ENCODE data around the gene SPATS2. TPM values are rescaled to one million over a fixed set of nuclear protein-coding genes. Genes with fewer than 3 reads are reported as not detected.

SPATS2 gene
- polyA plus RNA-seq, 4 donors = 11.9 to 26.3 (median 14.4) TPM

GRCh38 chr12:49540229-49541139, 173.2 kb downstream of the SPATS2 start:
- Histone ChIP-seq H3K27me3 (ENCODE audit: control insufficient read depth in 3 of 3, insufficient read depth in 3 of 3, low read length in 3 of 3) (peaks cover 9 to 87% (median 13%) of the 10 kb centered on the region in 3 donors), H3K4me3 (ENCODE audit: low read depth in 1 of 3, low read length in 3 of 3) (no peak overlapping the region), H3K36me3 (ENCODE audit: control insufficient read depth in 3 of 3, insufficient read depth in 2 of 3, low read depth in 1 of 3, low read length in 3 of 3) (no peaks in the 10 kb centered on the region), H3K4me1 (ENCODE audit: control insufficient read depth in 3 of 3, insufficient read depth in 2 of 3, low read depth in 1 of 3, low read length in 2 of 3) (peaks cover 0 to 28% (median 0%) of the 10 kb centered on the region in 3 donors), H3K27ac (ENCODE audit: low read depth in 1 of 3, low read length in 2 of 3) (no peak overlapping the region), H3K9me3 (ENCODE audit: control insufficient read depth in 2 of 2, insufficient read depth in 1 of 2, low read depth in 1 of 2, low read length in 1 of 2) (peaks cover 0 to 3% of the 10 kb centered on the region in 2 donors)
- DNase-seq (peak in 1 of 2 donors; percentile 40), FAIRE-seq (no peak)
- WGBS, 3 donors = 40 to 68% (median 52%) methylated on average over 19 to 21 of the region's 21 CpGs

GRCh38 chr12:49541140-49541861, 174.0 kb downstream of the SPATS2 start:
- FAIRE-seq = no peak
- Histone ChIP-seq H3K4me3 (ENCODE audit: low read depth in 1 of 3, low read length in 3 of 3) (no peak overlapping the region), H3K4me1 (ENCODE audit: control insufficient read depth in 3 of 3, insufficient read depth in 2 of 3, low read depth in 1 of 3, low read length in 2 of 3) (peaks cover 0 to 28% (median 0%) of the 10 kb centered on the region in 3 donors), H3K36me3 (ENCODE audit: control insufficient read depth in 3 of 3, insufficient read depth in 2 of 3, low read depth in 1 of 3, low read length in 3 of 3) (no peaks in the 10 kb centered on the region), H3K27ac (ENCODE audit: low read depth in 1 of 3, low read length in 2 of 3) (no peak overlapping the region), H3K27me3 (ENCODE audit: control insufficient read depth in 3 of 3, insufficient read depth in 3 of 3, low read length in 3 of 3) (peaks cover 6 to 88% (median 13%) of the 10 kb centered on the region in 3 donors), H3K9me3 (ENCODE audit: control insufficient read depth in 2 of 2, insufficient read depth in 1 of 2, low read depth in 1 of 2, low read length in 1 of 2) (peaks cover 0 to 3% of the 10 kb centered on the region in 2 donors)
- 88 to 91% (median 90%) methylated on average over 17 to 18 of the region's 18 CpGs for WGBS, 3 donors
- DNase-seq = no peak

- H3K36me3 ChIP-seq (ENCODE audit: control insufficient read depth in 3 of 3, insufficient read depth in 2 of 3, low read depth in 1 of 3, low read length in 3 of 3) = no peaks in the 10 kb centered on the region
- no peak overlapping the region for H3K4me3 ChIP-seq (ENCODE audit: low read depth in 1 of 3, low read length in 3 of 3)
- 83 to 94% (median 89%) methylated on average over 7 of the region's 7 CpGs for WGBS, 3 donors
- peaks cover 6 to 81% (median 13%) of the 10 kb centered on the region in 3 donors for H3K27me3 ChIP-seq (ENCODE audit: control insufficient read depth in 3 of 3, insufficient read depth in 3 of 3, low read length in 3 of 3)
- FAIRE-seq = no peak
- no peak for DNase-seq
- peaks cover 0 to 3% of the 10 kb centered on the region in 2 donors for H3K9me3 ChIP-seq (ENCODE audit: control insufficient read depth in 2 of 2, insufficient read depth in 1 of 2, low read depth in 1 of 2, low read length in 1 of 2)
- peaks cover 0 to 28% (median 0%) of the 10 kb centered on the region in 3 donors for H3K4me1 ChIP-seq (ENCODE audit: control insufficient read depth in 3 of 3, insufficient read depth in 2 of 3, low read depth in 1 of 3, low read length in 2 of 3)
- no peak overlapping the region for H3K27ac ChIP-seq (ENCODE audit: low read depth in 1 of 3, low read length in 2 of 3)
Observed at GRCh38 chr12:49541911-49542505, 174.7 kb downstream of the SPATS2 start.

GRCh38 chr12:49542592-49543160, 175.4 kb downstream of the SPATS2 start:
- H3K27me3 ChIP-seq (ENCODE audit: control insufficient read depth in 3 of 3, insufficient read depth in 3 of 3, low read length in 3 of 3) = peaks cover 6 to 75% (median 13%) of the 10 kb centered on the region in 3 donors
- 91 to 96% (median 94%) methylated on average over 15 of the region's 15 CpGs for WGBS, 3 donors
- no peak overlapping the region for H3K4me3 ChIP-seq (ENCODE audit: low read depth in 1 of 3, low read length in 3 of 3)
- no peak for FAIRE-seq
- H3K9me3 ChIP-seq (ENCODE audit: control insufficient read depth in 2 of 2, insufficient read depth in 1 of 2, low read depth in 1 of 2, low read length in 1 of 2) = peaks cover 0 to 3% of the 10 kb centered on the region in 2 donors
- peaks cover 0 to 24% (median 0%) of the 10 kb centered on the region in 3 donors for H3K4me1 ChIP-seq (ENCODE audit: control insufficient read depth in 3 of 3, insufficient read depth in 2 of 3, low read depth in 1 of 3, low read length in 2 of 3)
- no peak overlapping the region for H3K27ac ChIP-seq (ENCODE audit: low read depth in 1 of 3, low read length in 2 of 3)
- H3K36me3 ChIP-seq (ENCODE audit: control insufficient read depth in 3 of 3, insufficient read depth in 2 of 3, low read depth in 1 of 3, low read length in 3 of 3) = no peaks in the 10 kb centered on the region
- DNase-seq = no peak

GRCh38 chr12:49543221-49543913, 176.1 kb downstream of the SPATS2 start:
- no peaks in the 10 kb centered on the region for H3K36me3 ChIP-seq (ENCODE audit: control insufficient read depth in 3 of 3, insufficient read depth in 2 of 3, low read depth in 1 of 3, low read length in 3 of 3)
- no peak overlapping the region for H3K27ac ChIP-seq (ENCODE audit: low read depth in 1 of 3, low read length in 2 of 3)
- H3K4me1 ChIP-seq (ENCODE audit: control insufficient read depth in 3 of 3, insufficient read depth in 2 of 3, low read depth in 1 of 3, low read length in 2 of 3) = peaks cover 0 to 20% (median 0%) of the 10 kb centered on the region in 3 donors
- DNase-seq = no peak
- FAIRE-seq = no peak
- peaks cover 0 to 3% of the 10 kb centered on the region in 2 donors for H3K9me3 ChIP-seq (ENCODE audit: control insufficient read depth in 2 of 2, insufficient read depth in 1 of 2, low read depth in 1 of 2, low read length in 1 of 2)
- H3K4me3 ChIP-seq (ENCODE audit: low read depth in 1 of 3, low read length in 3 of 3) = no peak overlapping the region
- WGBS, 3 donors = 28 to 55% (median 39%) methylated on average over 20 of the region's 20 CpGs
- H3K27me3 ChIP-seq (ENCODE audit: control insufficient read depth in 3 of 3, insufficient read depth in 3 of 3, low read length in 3 of 3) = peaks cover 7 to 72% (median 7%) of the 10 kb centered on the region in 3 donors

- Histone ChIP-seq H3K9me3 (ENCODE audit: control insufficient read depth in 2 of 2, insufficient read depth in 1 of 2, low read depth in 1 of 2, low read length in 1 of 2) (peaks cover 0 to 3% of the 10 kb centered on the region in 2 donors), H3K27me3 (ENCODE audit: control insufficient read depth in 3 of 3, insufficient read depth in 3 of 3, low read length in 3 of 3) (peaks cover 4 to 75% (median 9%) of the 10 kb centered on the region in 3 donors), H3K36me3 (ENCODE audit: control insufficient read depth in 3 of 3, insufficient read depth in 2 of 3, low read depth in 1 of 3, low read length in 3 of 3) (no peaks in the 10 kb centered on the region), H3K4me1 (ENCODE audit: control insufficient read depth in 3 of 3, insufficient read depth in 2 of 3, low read depth in 1 of 3, low read length in 2 of 3) (peaks cover 0 to 27% (median 0%) of the 10 kb centered on the region in 3 donors), H3K27ac (ENCODE audit: low read depth in 1 of 3, low read length in 2 of 3) (no peak overlapping the region), H3K4me3 (ENCODE audit: low read depth in 1 of 3, low read length in 3 of 3) (no peak overlapping the region)
- 46 to 62% (median 49%) methylated on average over 37 to 39 of the region's 39 CpGs for WGBS, 3 donors
- no peak for FAIRE-seq
- DNase-seq = no peak
Observed at GRCh38 chr12:49543914-49544815, 176.9 kb downstream of the SPATS2 start.

GRCh38 chr12:49545815-49546214, 178.6 kb downstream of the SPATS2 start:
- FAIRE-seq (no peak), DNase-seq (no peak)
- peaks cover 4 to 63% (median 13%) of the 10 kb centered on the region in 3 donors for H3K27me3 ChIP-seq (ENCODE audit: control insufficient read depth in 3 of 3, insufficient read depth in 3 of 3, low read length in 3 of 3)
- H3K4me1 ChIP-seq (ENCODE audit: control insufficient read depth in 3 of 3, insufficient read depth in 2 of 3, low read depth in 1 of 3, low read length in 2 of 3) = peaks cover 0 to 36% (median 0%) of the 10 kb centered on the region in 3 donors
- no peaks in the 10 kb centered on the region for H3K9me3 ChIP-seq (ENCODE audit: control insufficient read depth in 2 of 2, insufficient read depth in 1 of 2, low read depth in 1 of 2, low read length in 1 of 2)
- no peaks in the 10 kb centered on the region for H3K36me3 ChIP-seq (ENCODE audit: control insufficient read depth in 3 of 3, insufficient read depth in 2 of 3, low read depth in 1 of 3, low read length in 3 of 3)
- no peak overlapping the region for H3K27ac ChIP-seq (ENCODE audit: low read depth in 1 of 3, low read length in 2 of 3)
- H3K4me3 ChIP-seq (ENCODE audit: low read depth in 1 of 3, low read length in 3 of 3) = no peak overlapping the region
- WGBS, 3 donors = 68 to 78% (median 76%) methylated on average over 4 of the region's 4 CpGs
